Measurements from ENCODE around the gene PTS.

DNA sequence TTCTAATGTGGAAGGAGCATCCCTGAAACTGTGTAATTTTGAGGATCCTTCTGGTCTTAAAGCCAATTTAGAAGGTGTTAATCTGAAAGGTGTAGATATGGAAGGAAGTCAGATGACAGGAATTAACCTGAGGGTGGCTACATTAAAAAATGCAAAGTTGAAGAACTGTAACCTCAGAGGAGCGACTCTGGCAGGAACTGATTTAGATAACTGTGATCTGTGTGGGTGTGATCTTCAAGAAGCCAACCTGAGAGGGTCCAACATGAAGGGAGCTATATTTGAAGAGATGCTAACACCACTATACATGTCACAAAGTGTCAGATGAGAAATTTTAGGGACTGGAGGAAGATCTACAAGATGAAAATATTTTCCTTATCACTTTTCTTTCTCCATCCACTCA is 43.4 kb upstream of the PTS start:
- TF ChIP-seq POLR2AphosphoS5 (IDR thresholded peaks at IDR 0.05; ENCODE audit: borderline replicate concordance, low read depth, low read length) (no peak), EZH2 (IDR thresholded peaks at IDR 0.05) (no peak)

Measured in SK-N-MC (cell line).